ENCODE measurements around the gene C15orf40. TPM values are rescaled to one million over a fixed set of nuclear protein-coding genes. Genes with fewer than 3 reads are reported as not detected.
A peak's percentile ranks its signal among the peaks of the same experiment; 100 is the strongest.
"Not testable (repeated sequence)": the region's sequence is repeated elsewhere in the genome, so short reads cannot be mapped to it uniquely, and the experiment has no call there.

C15orf40 gene
- total RNA-seq, 2 donors from 2014 or later: 22.4 to 22.7 TPM

DNA sequence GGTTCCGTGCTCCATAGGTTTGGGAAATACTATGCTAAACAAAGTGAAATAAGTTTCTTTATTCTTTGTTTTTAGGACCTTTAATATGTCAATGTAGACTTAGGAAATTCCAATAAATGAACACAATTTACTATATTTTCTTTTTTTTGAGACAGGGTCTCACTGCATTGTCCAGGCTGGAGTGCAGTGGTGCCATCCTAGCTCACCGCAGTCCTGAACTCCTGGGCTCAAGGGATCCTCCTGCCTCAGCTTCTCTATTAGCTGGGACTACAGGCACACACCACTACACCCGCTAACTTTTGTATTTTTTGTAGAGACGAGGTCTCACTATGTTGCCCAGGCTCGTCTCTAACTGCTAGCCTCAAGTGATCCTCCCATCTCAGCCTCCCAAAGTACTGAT is 46.5 kb downstream of the C15orf40 start:
- ATAC-seq: no peak
- no peak for DNase-seq
- intact Hi-C loops (cut with DNase I, micrococcal nuclease): no loop called here

- no peak for ATAC-seq
- DNase-seq: no peak
- intact Hi-C loops (cut with DNase I, micrococcal nuclease): no loop called here
Observed at GRCh38 chr15:82963471-82964341, 47.7 kb downstream of the C15orf40 start.

DNA sequence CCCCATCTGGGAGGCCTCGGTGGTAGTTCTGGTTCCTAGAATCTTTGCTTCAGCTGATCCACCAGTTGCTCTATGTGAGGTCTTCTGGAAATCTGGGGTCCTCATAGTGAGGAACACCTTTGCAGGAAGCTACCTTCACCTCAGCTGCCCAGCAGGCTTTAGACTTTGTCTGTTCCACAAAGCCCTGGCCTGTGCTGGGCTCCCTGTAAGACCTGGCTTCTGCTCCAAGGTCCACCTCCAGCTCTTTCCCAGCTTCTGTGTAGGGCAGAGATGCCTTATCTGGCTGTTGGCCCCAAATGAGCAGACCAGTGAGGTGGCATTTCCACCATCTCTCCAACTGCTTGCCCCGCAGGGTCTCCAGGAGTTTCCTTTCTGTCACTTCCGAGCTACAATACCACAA is 50.7 kb downstream of the C15orf40 start:
- ATAC-seq: no peak
- no peak for DNase-seq
- intact Hi-C loops (cut with DNase I, micrococcal nuclease): no loop called here

GRCh38 chr15:82959423-82959822 is 52.0 kb downstream of the C15orf40 start:
- ATAC-seq: no peak
- intact Hi-C loops (cut with DNase I, micrococcal nuclease): no loop called here
- no peak for DNase-seq

DNA sequence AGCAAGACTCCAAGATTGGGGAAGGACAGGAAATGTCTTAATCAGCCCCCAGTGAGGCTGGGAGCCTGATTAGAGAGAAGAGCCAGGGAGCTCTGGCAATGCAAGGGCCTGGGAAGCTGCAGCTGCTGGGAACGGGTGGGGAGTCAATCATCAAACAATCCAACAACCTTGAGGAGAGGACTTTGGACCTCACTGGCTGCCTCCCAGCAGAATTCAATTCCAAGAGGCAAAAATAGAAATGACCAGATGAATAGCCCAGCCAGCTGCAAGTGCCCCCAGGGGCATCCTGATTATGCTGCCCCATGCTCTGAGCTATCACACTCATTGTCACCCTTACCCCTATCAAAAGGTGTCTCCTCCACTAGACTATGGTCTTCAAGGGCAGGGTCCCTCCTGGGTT is 52.8 kb downstream of the C15orf40 start:
- no peak for DNase-seq
- no peak for ATAC-seq

GRCh38 chr15:82952158-82953081 is 59.0 kb downstream of the C15orf40 start, which contains the start of gene HOMER2:
Gene HOMER2 (minus strand): TSS chr15:82952720. CDS start chr15:82952535, 185 bp downstream.
- intact Hi-C loops (cut with DNase I, micrococcal nuclease): no loop called here
- ATAC-seq (peak; percentile 60), DNase-seq (peak; percentile 26 to 27)

More for the DNA sequence above, 52.8 kb downstream of the C15orf40 start:
- intact Hi-C loops (cut with DNase I, micrococcal nuclease): no loop called here

DNA sequence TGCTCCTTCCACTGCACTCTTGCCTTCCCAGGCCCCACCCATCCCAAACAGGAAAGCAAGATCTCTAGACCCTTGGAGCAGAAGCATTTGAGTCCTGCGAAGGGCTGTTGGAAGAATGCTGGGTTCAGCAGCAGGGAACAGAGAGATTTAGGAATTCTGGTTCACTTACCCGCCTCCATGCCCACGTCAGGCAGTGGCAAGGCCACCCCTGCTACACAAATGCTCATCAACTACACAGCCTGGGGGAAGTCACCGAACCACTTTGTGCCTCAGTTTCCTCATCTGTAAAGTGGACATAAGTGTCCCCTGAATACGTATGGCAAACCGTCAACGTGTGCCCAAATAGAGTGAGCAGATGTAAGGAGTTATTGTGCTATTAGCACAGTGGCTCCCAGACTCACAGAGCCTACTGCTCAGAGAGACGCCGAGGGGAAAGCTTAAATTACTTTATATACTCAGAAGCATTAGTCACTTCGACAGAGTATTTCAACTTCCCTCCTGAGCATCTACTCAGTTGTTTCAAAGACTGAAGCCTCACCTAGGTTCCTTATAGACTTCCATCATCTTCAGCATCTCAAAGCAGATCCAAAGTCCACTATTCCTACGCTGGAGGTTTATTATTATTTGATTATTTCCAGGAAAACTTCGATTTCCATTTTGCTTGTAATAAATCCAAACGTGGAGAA is 59.8 kb downstream of the C15orf40 start:
- no peak for ATAC-seq
- intact Hi-C loops (cut with DNase I, micrococcal nuclease): no loop called here
- DNase-seq: no peak

- DNase-seq (no peak), ATAC-seq (no peak)
- intact Hi-C loops (cut with DNase I, micrococcal nuclease): no loop called here
Observed at GRCh38 chr15:82950746-82951370, 60.6 kb downstream of the C15orf40 start.

DNA sequence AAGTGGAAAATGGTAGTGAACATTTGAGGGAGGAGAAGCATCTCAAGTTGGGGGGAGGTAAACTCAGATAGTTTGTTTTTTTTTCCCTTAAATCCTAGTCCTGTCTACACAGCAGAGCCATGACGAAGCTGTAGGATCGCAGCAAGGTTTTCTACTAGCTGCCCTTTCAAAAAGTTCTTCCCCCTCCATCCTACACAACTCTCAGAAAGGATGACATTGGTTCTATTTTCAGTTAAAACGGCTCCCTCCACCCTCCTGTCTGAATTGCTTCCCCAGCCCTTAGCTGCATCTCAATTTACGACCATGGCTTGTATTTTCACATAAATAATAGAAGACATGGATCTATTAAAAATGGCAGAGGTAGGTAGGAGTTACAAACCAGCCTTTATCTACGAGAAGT is 61.1 kb downstream of the C15orf40 start:
- intact Hi-C loops (cut with DNase I, micrococcal nuclease): no loop called here
- no peak for ATAC-seq
- DNase-seq: no peak

GRCh38 chr15:82946155-82946701 is 65.2 kb downstream of the C15orf40 start:
- DNase-seq: no peak
- no peak for ATAC-seq
- intact Hi-C loops (cut with DNase I, micrococcal nuclease): no loop called here

- DNase-seq: no peak
- no peak for ATAC-seq
- intact Hi-C loops (cut with DNase I, micrococcal nuclease): no loop called here
Observed at GRCh38 chr15:82945326-82945725, 66.1 kb downstream of the C15orf40 start.

DNA sequence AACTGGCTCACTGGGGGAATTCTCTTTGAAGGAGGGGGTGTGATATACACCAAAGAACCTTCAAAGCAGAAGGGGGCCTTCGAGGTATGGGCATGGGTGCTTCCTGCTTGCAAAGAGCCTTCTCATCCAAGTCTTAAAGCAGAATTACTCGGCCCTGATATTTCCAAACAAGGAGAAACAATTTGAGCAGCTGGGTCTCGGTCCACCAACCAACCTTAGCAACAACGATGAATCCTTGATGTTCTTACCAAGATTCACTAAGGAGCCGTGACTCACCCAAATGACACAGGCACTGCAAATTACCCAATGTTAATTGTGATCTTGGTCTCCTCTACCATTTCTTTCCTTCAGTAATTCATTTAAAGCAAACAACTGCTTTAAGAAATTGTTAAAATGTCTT is 66.6 kb downstream of the C15orf40 start:
- ATAC-seq (no peak), DNase-seq (no peak)
- intact Hi-C loops (cut with DNase I, micrococcal nuclease): no loop called here

DNA sequence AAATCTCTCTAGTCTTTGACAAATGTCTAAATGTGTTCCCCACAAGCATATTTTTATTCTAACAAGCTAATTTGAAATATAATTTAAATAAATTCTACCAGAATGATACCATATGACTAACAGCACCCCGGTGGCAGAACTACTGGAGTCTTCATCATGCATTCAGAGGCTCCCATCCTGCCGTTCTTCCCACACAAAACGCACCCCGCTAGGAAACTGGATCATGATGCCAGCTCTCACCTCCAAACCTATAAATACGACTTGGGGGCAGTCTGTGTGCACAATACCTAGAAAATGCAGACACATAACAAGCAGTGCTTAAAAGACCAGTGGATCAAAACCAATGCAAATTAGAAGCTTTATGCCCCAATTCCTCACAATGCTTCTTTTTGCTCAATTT is 67.4 kb downstream of the C15orf40 start:
- ATAC-seq: no peak
- DNase-seq: no peak
- intact Hi-C loops (cut with DNase I, micrococcal nuclease): no loop called here

- intact Hi-C loops (cut with DNase I, micrococcal nuclease): no loop called here
- no peak for ATAC-seq
Observed at GRCh38 chr15:82943176-82943575, 68.3 kb downstream of the C15orf40 start.

GRCh38 chr15:82942691-82943090 is 68.7 kb downstream of the C15orf40 start:
- intact Hi-C loops (cut with DNase I, micrococcal nuclease): no loop called here
- ATAC-seq: no peak
- no peak for DNase-seq

More at GRCh38 chr15:82943176-82943575, 68.3 kb downstream of the C15orf40 start:
- DNase-seq: no peak

DNA sequence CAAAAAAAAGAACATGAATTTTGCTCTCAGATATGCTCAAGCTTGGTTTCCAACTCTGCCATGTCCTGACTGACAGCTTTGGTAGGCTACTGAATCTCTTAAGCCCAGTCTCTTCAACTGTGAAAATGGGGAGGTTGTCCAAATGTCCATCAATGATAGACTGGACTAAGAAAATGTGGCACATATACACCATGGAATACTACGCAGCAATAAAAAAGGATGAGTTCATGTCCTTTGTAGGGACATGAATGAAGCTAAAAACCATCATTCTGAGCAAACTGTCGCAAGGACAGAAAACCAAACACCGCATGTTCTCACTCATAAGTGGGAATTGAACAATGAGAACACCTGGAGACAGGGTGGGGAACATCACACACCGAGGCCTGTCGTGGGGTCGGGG is 71.8 kb downstream of the C15orf40 start:
- intact Hi-C loops (cut with DNase I, micrococcal nuclease): not testable (repeated sequence)

More for the DNA sequence above, 71.8 kb downstream of the C15orf40 start:
- not testable (repeated sequence) for DNase-seq, ATAC-seq

All from left colon (tissue), 2 donors.